Activated T-helper 1 cell treated with anti-CD3 and anti-CD28 coated beads, Interleukin-12 subunit alpha, Interleukin-12 subunit beta, Interleukin-2, Interleukin-4 antibody, amounts not matched to agents 30 ng/mL and 10 ng/mL and 1 ng/mL, durations not matched to agents 14 hours and 24 hours and 36 hours (primary cell): ENCODE data around the gene COA8. TPM values are rescaled to one million over a fixed set of nuclear protein-coding genes. Genes with fewer than 3 reads are reported as not detected.

ENCODE experiments used
- DNase-seq: peaks from one replicate; pipeline ENCODE4 v3.0.0; 2021; ENCODE audit warnings: low spot score
- H3K27ac Mint-ChIP-seq: one replicate; pipeline ENCODE4 v1.8.0; 2021; ENCODE audit warnings: mild to moderate bottlenecking, mixed read lengths
- H3K27me3 Mint-ChIP-seq: one replicate; pipeline ENCODE4 v1.8.0; 2022; ENCODE audit warnings: mild to moderate bottlenecking, moderate library complexity, mixed read lengths; ENCODE audit not compliant: insufficient read depth
- H3K36me3 Mint-ChIP-seq: one replicate; pipeline ENCODE4 v1.8.0; 2021; ENCODE audit warnings: low read depth, mixed read lengths
- H3K4me1 Mint-ChIP-seq: one replicate; pipeline ENCODE4 v1.8.0; 2021; ENCODE audit warnings: low read depth, mixed read lengths
- H3K4me3 Mint-ChIP-seq: one replicate; pipeline ENCODE4 v1.8.0; 2021; ENCODE audit warnings: mild to moderate bottlenecking, moderate library complexity, mixed read lengths
- H3K9me3 Mint-ChIP-seq: one replicate; pipeline ENCODE4 v1.8.0; 2021; ENCODE audit warnings: mixed read lengths
- intact Hi-C: fragments of 100-400 bp; cut with micrococcal nuclease; formaldehyde crosslinking; loops from one replicate; pipeline ENCODE4 v1.15.1; 2024
- total RNA-seq: library from RNA; stranded (reverse); gene quantifications from 2 replicates; pipeline ENCODE4 v1.2.3, GENCODE V29; 2022

COA8 gene
- total RNA-seq, 1 donor from 2014 or later: 39.7 TPM

- Mint-ChIP-seq H3K4me1 (peaks cover 29% of the 10 kb centered on the region), H3K27ac (peak within 1 kb of the TSS; percentile 96), H3K27me3 (peaks cover 8% of the 10 kb centered on the region), H3K36me3 (peaks cover 6% of the 10 kb centered on the region), H3K4me3 (peak within 1 kb of the TSS; percentile 99), H3K9me3 (no peaks in the 10 kb centered on the region)
- DNase-seq: peak; percentile 66
- intact Hi-C loops: loop anchor here (1.0 to 10.0 kb wide), 3 partner anchors 7 to 194 kb away; partner anchors contain the start of genes BAG5, COA8 and EIF5
Measured at GRCh38 chr14:103528587-103529382, 34.0 kb upstream of the COA8 start, which contains the start of gene TRMT61A. TSS of gene TRMT61A (plus strand) at chr14:103529196. CDS start at chr14:103529979, 783 bp downstream.

GRCh38 chr14:103529383-103530365, 33.1 kb upstream of the COA8 start:
- peaks cover under 1% of the 10 kb centered on the region for H3K27me3 Mint-ChIP-seq
- DNase-seq: no peak
- peaks cover 29% of the 10 kb centered on the region for H3K4me1 Mint-ChIP-seq
- no peaks in the 10 kb centered on the region for H3K9me3 Mint-ChIP-seq
- H3K4me3 Mint-ChIP-seq: peak overlapping the region; percentile 99
- peak overlapping the region; percentile 96 for H3K27ac Mint-ChIP-seq
- intact Hi-C loops: loop anchor here (1.0 to 10.0 kb wide), 3 partner anchors 8 to 195 kb away; partner anchors contain the start of genes BAG5, COA8 and EIF5
- H3K36me3 Mint-ChIP-seq: peaks cover 6% of the 10 kb centered on the region

- no peak for DNase-seq
- peaks cover 29% of the 10 kb centered on the region for H3K4me1 Mint-ChIP-seq
- H3K9me3 Mint-ChIP-seq: no peaks in the 10 kb centered on the region
- no peaks in the 10 kb centered on the region for H3K27me3 Mint-ChIP-seq
- H3K36me3 Mint-ChIP-seq: peaks cover 6% of the 10 kb centered on the region
- intact Hi-C loops: no loop called here
- H3K4me3 Mint-ChIP-seq: peak overlapping the region; percentile 99
- H3K27ac Mint-ChIP-seq: peak overlapping the region; percentile 61
Measured at GRCh38 chr14:103530390-103530789, 32.4 kb upstream of the COA8 start.

- H3K9me3 Mint-ChIP-seq: no peaks in the 10 kb centered on the region
- peaks cover 6% of the 10 kb centered on the region for H3K36me3 Mint-ChIP-seq
- no peaks in the 10 kb centered on the region for H3K27me3 Mint-ChIP-seq
- peaks cover 29% of the 10 kb centered on the region for H3K4me1 Mint-ChIP-seq
- DNase-seq: no peak
- intact Hi-C loops: no loop called here
- H3K27ac Mint-ChIP-seq: no peak overlapping the region
- H3K4me3 Mint-ChIP-seq: peak overlapping the region; percentile 99
Measured at GRCh38 chr14:103530831-103531230, 31.9 kb upstream of the COA8 start.

GRCh38 chr14:103531421-103532215, 31.1 kb upstream of the COA8 start:
- Mint-ChIP-seq H3K27ac (no peak overlapping the region), H3K36me3 (peaks cover 6% of the 10 kb centered on the region), H3K4me1 (peaks cover 29% of the 10 kb centered on the region), H3K4me3 (peak overlapping the region; percentile 65), H3K27me3 (no peaks in the 10 kb centered on the region), H3K9me3 (no peaks in the 10 kb centered on the region)
- intact Hi-C loops: no loop called here
- DNase-seq: no peak

- peaks cover 6% of the 10 kb centered on the region for H3K36me3 Mint-ChIP-seq
- H3K4me1 Mint-ChIP-seq: peaks cover 23% of the 10 kb centered on the region
- no peak overlapping the region for H3K4me3 Mint-ChIP-seq
- H3K27ac Mint-ChIP-seq: no peak overlapping the region
- H3K27me3 Mint-ChIP-seq: no peaks in the 10 kb centered on the region
- DNase-seq: no peak
- intact Hi-C loops: no loop called here
- no peaks in the 10 kb centered on the region for H3K9me3 Mint-ChIP-seq
Measured at GRCh38 chr14:103532216-103533136, 30.3 kb upstream of the COA8 start.

GRCh38 chr14:103533137-103533998, 29.4 kb upstream of the COA8 start:
- no peaks in the 10 kb centered on the region for H3K9me3 Mint-ChIP-seq
- peaks cover 6% of the 10 kb centered on the region for H3K36me3 Mint-ChIP-seq
- DNase-seq: no peak
- H3K27ac Mint-ChIP-seq: no peak overlapping the region
- intact Hi-C loops: no loop called here
- peaks cover 17% of the 10 kb centered on the region for H3K4me1 Mint-ChIP-seq
- H3K4me3 Mint-ChIP-seq: no peak overlapping the region
- H3K27me3 Mint-ChIP-seq: no peaks in the 10 kb centered on the region

- H3K4me1 Mint-ChIP-seq: peaks cover 12% of the 10 kb centered on the region
- H3K4me3 Mint-ChIP-seq: no peak overlapping the region
- no peaks in the 10 kb centered on the region for H3K27me3 Mint-ChIP-seq
- H3K9me3 Mint-ChIP-seq: no peaks in the 10 kb centered on the region
- DNase-seq: no peak
- H3K27ac Mint-ChIP-seq: no peak overlapping the region
- intact Hi-C loops: no loop called here
- peaks cover 6% of the 10 kb centered on the region for H3K36me3 Mint-ChIP-seq
Measured at GRCh38 chr14:103533999-103534575, 28.7 kb upstream of the COA8 start.

GRCh38 chr14:103534576-103535061, 28.1 kb upstream of the COA8 start:
- no peaks in the 10 kb centered on the region for H3K27me3 Mint-ChIP-seq
- H3K27ac Mint-ChIP-seq: no peak overlapping the region
- no peaks in the 10 kb centered on the region for H3K9me3 Mint-ChIP-seq
- intact Hi-C loops: no loop called here
- peaks cover 3% of the 10 kb centered on the region for H3K36me3 Mint-ChIP-seq
- DNase-seq: no peak
- peaks cover 10% of the 10 kb centered on the region for H3K4me1 Mint-ChIP-seq
- H3K4me3 Mint-ChIP-seq: no peak overlapping the region

- Mint-ChIP-seq H3K27ac (no peak overlapping the region), H3K9me3 (no peaks in the 10 kb centered on the region), H3K4me3 (no peak overlapping the region), H3K27me3 (no peaks in the 10 kb centered on the region), H3K36me3 (peaks cover 2% of the 10 kb centered on the region), H3K4me1 (peaks cover 5% of the 10 kb centered on the region)
- DNase-seq: no peak
- intact Hi-C loops: no loop called here
Measured at GRCh38 chr14:103535081-103535890, 27.5 kb upstream of the COA8 start.
